Mammary epithelial cell (primary cell): ENCODE results near the gene LRFN5.

Source experiments
- EZH2 ChIP-seq: IDR thresholded peaks from 2 replicates; pipeline ENCODE4 v1.6.1; 2012; ENCODE audit warnings: low read length, inconsistent platforms, borderline replicate concordance
- TF ChIP-seq, protein P1 (sequence below), 2 donors: IDR thresholded peaks in 1 of 2; conservative IDR thresholded peaks in 1 of 2; 2 replicates each; pipeline ENCODE4 v1.5.1; 2011 to 2012; ENCODE audit warnings: inconsistent platforms in 2 of 2, low read length in 2 of 2, mild to moderate bottlenecking in 2 of 2, control low read depth in 1 of 2, low read depth in 1 of 2; ENCODE audit not compliant: insufficient read depth in 1 of 2; ENCODE audit errors: extremely low read depth in 1 of 2

DNA sequence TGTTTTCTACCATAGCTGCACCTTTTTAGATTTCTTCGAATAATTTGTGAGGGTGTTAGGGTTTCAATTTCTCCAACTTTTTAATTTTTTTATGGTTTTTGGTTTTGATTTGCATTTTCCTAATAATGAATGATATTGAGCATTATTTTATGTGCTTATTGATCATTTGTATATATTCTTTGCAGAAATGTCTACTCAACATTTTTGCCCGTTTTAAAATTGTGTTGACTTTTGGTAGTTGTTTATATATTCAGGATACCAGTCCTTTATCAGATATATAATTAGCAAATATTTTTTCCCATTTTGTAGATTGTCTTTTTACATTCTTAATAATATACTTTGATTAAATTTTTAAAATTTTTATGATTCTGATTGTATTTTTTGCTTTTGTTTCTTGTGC is 306.7 kb downstream of the LRFN5 start:
- TF ChIP-seq, protein P1, sequence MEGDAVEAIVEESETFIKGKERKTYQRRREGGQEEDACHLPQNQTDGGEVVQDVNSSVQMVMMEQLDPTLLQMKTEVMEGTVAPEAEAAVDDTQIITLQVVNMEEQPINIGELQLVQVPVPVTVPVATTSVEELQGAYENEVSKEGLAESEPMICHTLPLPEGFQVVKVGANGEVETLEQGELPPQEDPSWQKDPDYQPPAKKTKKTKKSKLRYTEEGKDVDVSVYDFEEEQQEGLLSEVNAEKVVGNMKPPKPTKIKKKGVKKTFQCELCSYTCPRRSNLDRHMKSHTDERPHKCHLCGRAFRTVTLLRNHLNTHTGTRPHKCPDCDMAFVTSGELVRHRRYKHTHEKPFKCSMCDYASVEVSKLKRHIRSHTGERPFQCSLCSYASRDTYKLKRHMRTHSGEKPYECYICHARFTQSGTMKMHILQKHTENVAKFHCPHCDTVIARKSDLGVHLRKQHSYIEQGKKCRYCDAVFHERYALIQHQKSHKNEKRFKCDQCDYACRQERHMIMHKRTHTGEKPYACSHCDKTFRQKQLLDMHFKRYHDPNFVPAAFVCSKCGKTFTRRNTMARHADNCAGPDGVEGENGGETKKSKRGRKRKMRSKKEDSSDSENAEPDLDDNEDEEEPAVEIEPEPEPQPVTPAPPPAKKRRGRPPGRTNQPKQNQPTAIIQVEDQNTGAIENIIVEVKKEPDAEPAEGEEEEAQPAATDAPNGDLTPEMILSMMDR (conservative IDR thresholded peaks at IDR 0.05 in 1 of 2, IDR thresholded peaks at IDR 0.05 in 1 of 2; ENCODE audit: extremely low read depth in 1 of 2, insufficient read depth in 1 of 2, low read depth in 1 of 2, low read length in 2 of 2) = no peak
- no peak for TF ChIP-seq EZH2
